Epithelial cell of prostate (primary cell): ENCODE results near the gene WDR74.

Experiments used
- DNase-seq: peaks from one replicate; pipeline ENCODE4 v3.0.0-alpha.2; 2011; ENCODE audit warnings: low read depth, low spot score
- H3K27ac ChIP-seq: fragments of 450-650 bp; 2 replicates; pipeline ENCODE4 v1.5.1; 2017; ENCODE audit warnings: mild to moderate bottlenecking

Gene WDR74

DNA sequence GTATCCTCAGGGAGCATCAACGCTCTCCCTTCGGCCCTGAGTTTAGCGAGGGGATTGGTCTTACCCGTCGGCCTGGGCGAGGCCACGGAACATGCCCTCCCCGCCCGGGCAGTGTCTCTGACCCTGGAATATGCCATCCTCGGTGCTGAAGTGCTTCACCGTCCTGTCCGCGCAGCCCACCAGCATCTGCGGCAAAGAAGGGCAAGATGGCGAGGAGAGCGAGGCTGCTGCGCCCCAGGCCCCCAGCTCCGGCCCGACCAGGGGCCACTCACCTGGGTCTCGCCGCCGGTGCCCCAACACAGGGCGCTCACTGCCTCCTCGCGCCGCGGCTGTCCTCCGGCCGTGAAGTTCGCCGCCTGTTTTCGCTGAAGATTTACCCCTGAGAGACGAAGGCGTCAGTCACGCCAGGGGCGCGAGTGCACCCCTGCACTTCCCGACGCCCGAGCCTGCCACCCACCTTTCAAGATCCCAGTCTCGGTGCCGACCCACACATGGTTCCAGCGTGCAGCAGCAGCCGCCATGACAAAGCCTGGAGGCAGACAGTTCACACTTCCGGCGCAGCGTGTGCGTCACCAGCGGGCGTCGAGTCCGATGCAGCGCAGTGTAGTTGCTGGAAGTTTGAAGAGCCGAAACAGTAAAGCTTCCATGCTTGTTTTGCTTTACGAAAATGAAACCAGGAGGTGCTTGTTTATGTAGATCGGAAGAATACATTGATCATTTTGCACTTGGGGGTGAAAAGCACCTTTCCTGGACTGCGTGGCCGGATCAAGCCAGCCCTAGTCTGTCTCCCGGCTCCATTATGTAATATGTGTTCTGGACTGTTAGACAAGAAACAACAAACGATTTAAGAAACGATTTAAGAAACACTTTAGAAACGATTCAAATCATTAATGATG lies at the start of gene WDR74:
Gene WDR74 (minus strand): TSS at position 541 of the 896 bp plus-strand sequence. CDS start 20 bp downstream, at position 521.
- DNase-seq, result peak; percentile 65
- H3K27ac ChIP-seq, result peak within 1 kb of the TSS; percentile 94

DNA sequence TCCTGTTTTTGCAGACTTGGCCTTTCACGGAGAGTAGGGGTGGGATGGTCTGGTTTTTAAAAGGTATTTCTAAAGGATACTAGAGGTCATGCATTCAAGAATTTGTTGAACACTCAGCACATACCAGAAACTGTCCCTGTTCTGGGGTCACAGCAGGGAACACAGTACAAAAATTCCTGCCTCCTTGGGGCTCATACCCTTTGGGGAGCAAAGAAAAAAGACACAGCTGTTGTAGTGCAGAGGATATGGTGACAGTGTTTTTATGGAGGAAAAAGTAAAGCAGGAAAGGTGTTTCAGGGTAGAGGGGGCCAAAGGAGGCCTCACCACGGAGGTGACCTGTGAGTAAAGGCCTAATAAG lies 49.7 kb upstream of the WDR74 start:
- DNase-seq, result no peak

GRCh38 chr11:62888406-62888805 lies 49.0 kb upstream of the WDR74 start:
- H3K27ac ChIP-seq, result no peak overlapping the region
- DNase-seq, result no peak

More for the DNA sequence above, 49.7 kb upstream of the WDR74 start:
- H3K27ac ChIP-seq, result peak overlapping the region; percentile 41

- peak overlapping the region; percentile 99 for H3K27ac ChIP-seq
- DNase-seq, result no peak
These were observed 45.9 kb upstream of the WDR74 start for GRCh38 chr11:62885137-62885750.

GRCh38 chr11:62883673-62884072 lies 44.3 kb upstream of the WDR74 start:
- H3K27ac ChIP-seq, result peak overlapping the region; percentile 99
- DNase-seq, result no peak

DNA sequence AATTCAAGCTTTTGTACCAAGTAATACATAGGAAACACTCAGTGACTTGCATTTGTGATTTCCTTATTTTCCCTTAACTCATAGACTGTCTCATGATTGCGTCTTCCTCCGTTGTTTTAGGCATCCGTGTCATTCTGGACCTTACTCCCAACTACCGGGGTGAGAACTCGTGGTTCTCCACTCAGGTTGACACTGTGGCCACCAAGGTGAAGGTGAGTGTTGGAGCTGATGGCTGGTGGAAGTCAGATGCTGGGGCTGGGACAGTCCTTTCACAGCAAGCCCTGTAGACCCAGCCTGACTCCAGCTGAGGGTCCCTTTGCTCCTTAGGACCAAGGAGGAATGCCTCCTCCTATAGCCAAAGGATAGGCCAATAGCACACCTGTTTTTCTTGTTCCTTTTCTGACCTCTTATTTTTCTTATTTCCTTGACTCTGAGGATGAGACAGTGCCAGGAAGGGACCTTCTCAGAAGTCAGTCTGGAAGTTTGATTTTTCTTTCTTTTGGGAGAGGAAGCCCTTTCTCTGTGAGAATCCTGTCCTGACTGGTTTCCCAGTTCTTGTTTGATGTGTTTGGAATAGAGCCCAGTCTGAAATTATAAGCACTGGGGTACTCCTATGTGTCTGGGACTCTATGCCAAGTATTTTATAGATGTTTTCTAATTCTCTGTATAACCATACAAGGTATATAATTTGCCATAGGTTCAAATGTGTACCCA lies 43.6 kb upstream of the WDR74 start:
- no peak for DNase-seq
- peak overlapping the region; percentile 99 for H3K27ac ChIP-seq

- DNase-seq, result no peak
- H3K27ac ChIP-seq, result peak overlapping the region; percentile 99
These were observed 43.0 kb upstream of the WDR74 start for GRCh38 chr11:62882431-62882749.

GRCh38 chr11:62881579-62882430 lies 42.4 kb upstream of the WDR74 start:
- DNase-seq, result peak; percentile 87
- peak overlapping the region; percentile 99 for H3K27ac ChIP-seq

GRCh38 chr11:62880803-62881578 lies 41.6 kb upstream of the WDR74 start, which contains the start of gene SLC3A2:
SLC3A2 (plus strand) TSS chr11:62880896; CDS start chr11:62881024, 128 bp downstream.
- H3K27ac ChIP-seq, result peak within 1 kb of the TSS; percentile 99
- peak; percentile 57 for DNase-seq

- H3K27ac ChIP-seq, result peak overlapping the region; percentile 99
- peak; percentile 24 for DNase-seq
These were observed 40.9 kb upstream of the WDR74 start for GRCh38 chr11:62880231-62880802.

DNA sequence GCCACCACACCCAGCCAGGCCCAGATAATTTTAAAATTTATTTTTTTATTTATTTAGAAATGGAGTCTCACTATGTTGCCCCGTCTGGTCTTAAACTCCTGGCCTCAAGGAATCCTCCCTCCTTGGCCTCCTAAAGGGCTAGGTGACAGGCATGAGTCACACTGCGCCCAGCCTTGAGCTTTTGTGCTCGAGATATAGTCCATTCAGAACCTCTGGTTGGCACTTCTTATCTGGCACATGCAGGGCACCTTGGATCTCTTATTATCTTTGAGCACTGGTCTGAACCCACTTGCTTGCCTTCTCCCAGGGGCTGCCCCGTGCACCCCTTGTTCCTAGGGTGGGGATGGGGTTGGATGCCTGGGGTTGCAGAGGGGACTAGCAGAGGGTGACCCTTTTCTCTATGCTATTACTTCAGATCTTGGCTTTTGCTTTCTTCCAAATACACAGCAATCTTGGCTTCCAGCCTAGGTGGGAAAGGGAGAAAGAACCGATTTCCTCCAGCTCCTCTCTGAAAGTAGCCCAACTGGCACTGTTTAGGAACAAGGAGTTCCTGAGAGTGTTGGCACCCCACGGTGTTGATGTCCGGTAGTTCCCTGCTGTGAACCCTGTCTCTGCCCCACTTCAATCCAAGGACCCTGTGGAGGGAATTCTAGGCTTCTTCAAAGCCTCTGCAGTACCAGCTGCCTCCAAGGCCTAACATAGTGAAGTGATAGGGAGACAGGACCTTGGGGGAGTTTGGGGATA lies 40.0 kb upstream of the WDR74 start:
- DNase-seq, result no peak
- H3K27ac ChIP-seq, result peak overlapping the region; percentile 99

GRCh38 chr11:62876712-62877111 lies 37.3 kb upstream of the WDR74 start:
- DNase-seq, result peak; percentile 20
- H3K27ac ChIP-seq, result peak overlapping the region; percentile 32

GRCh38 chr11:62875698-62876478 lies 36.5 kb upstream of the WDR74 start:
- DNase-seq, result no peak
- peak overlapping the region; percentile 32 for H3K27ac ChIP-seq

- no peak overlapping the region for H3K27ac ChIP-seq
- DNase-seq, result no peak
These were observed 35.5 kb upstream of the WDR74 start for GRCh38 chr11:62874851-62875250.

DNA sequence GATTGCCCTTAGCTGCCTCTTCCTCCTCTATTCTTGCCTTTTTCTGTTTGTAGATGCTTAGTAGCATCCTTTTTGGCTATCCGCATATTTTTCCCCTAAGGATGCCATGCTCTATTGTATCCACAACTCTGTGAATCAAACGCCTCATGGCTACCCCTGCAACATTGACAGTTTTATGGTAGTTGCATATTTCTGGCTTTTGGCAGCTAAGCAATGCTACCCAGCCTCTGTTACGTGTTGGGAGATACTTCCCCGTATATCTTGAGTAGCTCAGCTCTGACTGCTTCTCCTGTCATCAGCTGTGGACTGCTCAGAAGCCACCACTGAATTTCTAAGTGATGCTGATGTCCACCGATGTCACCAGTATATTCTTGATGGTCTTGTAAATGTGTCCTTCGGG lies 26.2 kb upstream of the WDR74 start:
- DNase-seq, result no peak
- no peak overlapping the region for H3K27ac ChIP-seq

GRCh38 chr11:62863687-62864335 lies 24.4 kb upstream of the WDR74 start:
- no peak overlapping the region for H3K27ac ChIP-seq
- no peak for DNase-seq
